H1 (cell line): ENCODE measurements around the gene SEC31A. TPM values are rescaled to one million over a fixed set of nuclear protein-coding genes. Genes with fewer than 3 reads are reported as not detected.
"Not testable (repeated sequence)": the region's sequence is repeated elsewhere in the genome, so short reads cannot be mapped to it uniquely, and the experiment has no call there.

ENCODE experiments used
- CTCF ChIA-PET: fragments of 300-600 bp; sonication (Branson Sonifier 250); formaldehyde crosslinking; loops from one replicate; lab custom pipeline; 2021; ENCODE audit not compliant: partially characterized antibody; lab: Charles Lee
- POLR2A ChIA-PET: fragments of 300-600 bp; sonication (Branson Sonifier 250); formaldehyde crosslinking; loops from one replicate; lab custom pipeline; 2021; ENCODE audit warnings: inconsistent platforms; ENCODE audit not compliant: partially characterized antibody; lab: Charles Lee
- DNase-seq, 2 experiments: peaks; one replicate each; pipeline versions ENCODE4 v3.0.0 to v3.0.0-alpha.2; 2010 to 2022; ENCODE audit warnings: low spot score in 2 of 2, low read depth in 1 of 2, mixed read lengths in 1 of 2
- FAIRE-seq: peaks from 2 replicates; lab custom pipeline; 2011; peaks lifted over from hg19 to GRCh38; lab: Jason Lieb, UNC
- H2AFZ ChIP-seq: 2 replicates; pipeline ENCODE4 v1.8.1; 2012; ENCODE audit warnings: low read length, inconsistent platforms
- H2AK5ac ChIP-seq: 2 replicates; pipeline ENCODE4 v1.6.1; 2013; ENCODE audit warnings: low read depth, low read length
- H2BK120ac ChIP-seq: replicated peaks from 2 replicates; pipeline ENCODE3; 2013; ENCODE audit warnings: low read depth, low read length, inconsistent platforms
- H2BK12ac ChIP-seq: 2 replicates; pipeline ENCODE4 v1.6.1; 2013; ENCODE audit warnings: low read depth, low read length
- H2BK15ac ChIP-seq: 2 replicates; pipeline ENCODE4 v1.6.1; 2013; ENCODE audit warnings: low read length
- H2BK20ac ChIP-seq: 2 replicates; pipeline ENCODE4 v1.6.1; 2013; ENCODE audit warnings: low read length
- H2BK5ac ChIP-seq: 2 replicates; pipeline ENCODE4 v1.6.1; 2013; ENCODE audit warnings: low read depth, low read length
- H3K14ac ChIP-seq: 2 replicates; pipeline ENCODE4 v1.6.1; 2013; ENCODE audit warnings: inconsistent platforms; ENCODE audit not compliant: insufficient read length
- H3K18ac ChIP-seq: 2 replicates; pipeline ENCODE4 v1.6.1; 2013; ENCODE audit warnings: low read length; ENCODE audit errors: extremely low read depth
- H3K23ac ChIP-seq: 2 replicates; pipeline ENCODE4 v1.6.1; 2013; ENCODE audit warnings: inconsistent platforms; ENCODE audit not compliant: insufficient read length
- H3K23me2 ChIP-seq: 2 replicates; pipeline ENCODE4 v1.6.1; 2013; ENCODE audit warnings: low read depth, low read length
- H3K27ac ChIP-seq: 2 replicates; pipeline ENCODE4 v1.6.1; 2011; ENCODE audit warnings: low read depth, low read length, inconsistent platforms
- H3K27me3 ChIP-seq, 4 experiments: replicated peaks in 1 of 4; 1 replicate in 1 of 4; 2 replicates in 3 of 4; pipeline versions ENCODE4 v1.6.1 to v1.8.1; 2011 to 2013; ENCODE audit warnings: low read length in 3 of 4, mild to moderate bottlenecking in 3 of 4, inconsistent platforms in 2 of 4, mixed read lengths in 2 of 4, moderate library complexity in 1 of 4; ENCODE audit not compliant: control insufficient read depth in 3 of 4, insufficient read depth in 3 of 4; ENCODE audit errors: extremely low read depth in 1 of 4
- H3K36me3 ChIP-seq, 4 experiments: 2 replicates each; pipeline versions ENCODE4 v1.6.1 to v1.8.1; 2011 to 2013; ENCODE audit warnings: mild to moderate bottlenecking in 4 of 4, low read length in 3 of 4, moderate library complexity in 2 of 4, control low read depth in 1 of 4, inconsistent platforms in 1 of 4; ENCODE audit not compliant: insufficient read depth in 4 of 4, control insufficient read depth in 2 of 4
- H3K4ac ChIP-seq: replicated peaks from 2 replicates; pipeline ENCODE3; 2013; ENCODE audit warnings: low read length, low read depth, mixed read lengths, inconsistent platforms; ENCODE audit not compliant: insufficient read length
- H3K4me1 ChIP-seq, 4 experiments: replicated peaks in 1 of 4; 1 replicate in 1 of 4; 2 replicates in 3 of 4; pipeline versions ENCODE4 v1.6.1 to v1.8.1; 2011 to 2013; ENCODE audit warnings: low read length in 3 of 4, inconsistent platforms in 2 of 4, mixed read lengths in 1 of 4; ENCODE audit not compliant: insufficient read depth in 4 of 4, control insufficient read depth in 3 of 4
- H3K4me2 ChIP-seq, 2 experiments: 2 replicates each; pipeline versions ENCODE4 v1.6.1 to v1.8.1; 2011 to 2013; ENCODE audit warnings: low read depth in 2 of 2, low read length in 2 of 2, control low read depth in 1 of 2, inconsistent platforms in 1 of 2, mild to moderate bottlenecking in 1 of 2; ENCODE audit not compliant: insufficient read depth in 1 of 2
- H3K4me3 ChIP-seq, 4 experiments: fragments of 200-600, 300-600 bp in 1 of 4; sonication (generic), shearing (Covaris generic), sonication (Bioruptor Twin) in 1 of 4; 2 replicates each; pipeline versions ENCODE4 v1.5.1 to v1.8.1; 2011 to 2016; ENCODE audit warnings: low read length in 4 of 4, low read depth in 3 of 4, control low read depth in 2 of 4, inconsistent platforms in 2 of 4, mild to moderate bottlenecking in 2 of 4, mixed read lengths in 1 of 4, moderate library complexity in 1 of 4; ENCODE audit not compliant: insufficient read depth in 2 of 4; ENCODE audit errors: extremely low read depth in 1 of 4
- H3K56ac ChIP-seq: replicated peaks from 2 replicates; pipeline ENCODE3; 2013; ENCODE audit warnings: low read depth, mild to moderate bottlenecking, mixed read lengths, low read length, inconsistent platforms; ENCODE audit not compliant: insufficient read length
- H3K79me1 ChIP-seq: 2 replicates; pipeline ENCODE4 v1.6.1; 2013; ENCODE audit warnings: low read depth, low read length, control low read depth
- H3K79me2 ChIP-seq, 2 experiments: 2 replicates each; pipeline versions ENCODE4 v1.6.1 to v1.8.1; 2012 to 2013; ENCODE audit warnings: low read length in 2 of 2, mild to moderate bottlenecking in 2 of 2, inconsistent platforms in 1 of 2; ENCODE audit not compliant: insufficient read depth in 2 of 2, control insufficient read depth in 1 of 2
- H3K9ac ChIP-seq, 4 experiments: replicated peaks in 1 of 4; 1 replicate in 1 of 4; 2 replicates in 3 of 4; pipeline versions ENCODE4 v1.6.1 to v1.8.1; 2011 to 2013; ENCODE audit warnings: low read depth in 3 of 4, low read length in 3 of 4, control low read depth in 2 of 4, mild to moderate bottlenecking in 2 of 4, moderate library complexity in 2 of 4, inconsistent platforms in 1 of 4; ENCODE audit errors: extremely low read depth in 1 of 4
- H3K9me3 ChIP-seq, 2 experiments: 2 replicates each; pipeline versions ENCODE4 v1.6.1 to v1.8.1; 2012 to 2013; ENCODE audit warnings: mild to moderate bottlenecking in 2 of 2, moderate library complexity in 2 of 2, control low read depth in 1 of 2, inconsistent platforms in 1 of 2, low read depth in 1 of 2, low read length in 1 of 2, mixed read lengths in 1 of 2; ENCODE audit not compliant: insufficient read depth in 2 of 2
- H4K20me1 ChIP-seq, 2 experiments: replicated peaks in 1 of 2; 2 replicates each; pipeline versions ENCODE3 to v1.8.1; 2011 to 2013; ENCODE audit warnings: inconsistent platforms in 2 of 2, low read length in 2 of 2, mild to moderate bottlenecking in 1 of 2; ENCODE audit not compliant: insufficient read depth in 2 of 2, control insufficient read depth in 1 of 2
- H4K5ac ChIP-seq: 2 replicates; pipeline ENCODE4 v1.6.1; 2013; ENCODE audit warnings: low read length, low read depth, mixed read lengths, inconsistent platforms; ENCODE audit not compliant: insufficient read length
- H4K8ac ChIP-seq: 2 replicates; pipeline ENCODE4 v1.8.0; 2013; ENCODE audit warnings: mild to moderate bottlenecking, moderate library complexity, low read length, inconsistent platforms; ENCODE audit not compliant: insufficient read depth; ENCODE audit errors: extremely low read depth
- H4K91ac ChIP-seq: replicated peaks from 2 replicates; pipeline ENCODE3; 2013; ENCODE audit warnings: low read length, mixed read lengths, inconsistent platforms; ENCODE audit not compliant: insufficient read length
- WGBS, 2 experiments: shearing (Covaris generic) in 1 of 2; methylation state at CpG; one replicate each; pipeline versions ENCODE4 v1.1.6 to v1.1.7; 2013 to 2015; ENCODE audit warnings: low lambda C conversion rate in 2 of 2, mixed read lengths in 2 of 2, inconsistent platforms in 1 of 2, low coverage in 1 of 2, missing lambda C conversion rate in 1 of 2; ENCODE audit not compliant: insufficient replicate concordance in 2 of 2, insufficient coverage in 1 of 2, insufficient read length in 1 of 2; ENCODE audit errors: extremely low coverage in 1 of 2, missing lambda C conversion rate in 1 of 2; 5-methylcytosine and 5-hydroxymethylcytosine counted together
- polyA plus RNA-seq, 7 experiments: library from polyadenylated mRNA; depleted of rRNA in 3 of 7; stranded (reverse) in 5 of 7; unstranded in 2 of 7; fragments of >200 nt in 5 of 7; fragments of 200-250 nt in 2 of 7; gene quantifications; 1 replicate in 5 of 7; 2 replicates in 1 of 7; 4 replicates in 1 of 7; pipeline versions ENCODE4 v1.2.1 to v1.2.3, GENCODE V29; 2011 to 2013; ENCODE audit warnings: missing spikeins in 2 of 7, mixed read lengths in 2 of 7
- total RNA-seq: library from RNA; stranded (reverse); fragmentation: NEBNext Ultra II Directional; extraction: Animal tissue kit (Norgen Biotek cat#: 25700); gene quantifications from 2 replicates; pipeline ENCODE4 v1.2.1, GENCODE V29; 2021

SEC31A gene
- total and polyA plus RNA-seq, 2 of the 8 experiments (the other 6 are each of a cell fraction or from before 2014, with no cell fraction given) = 112 to 125 TPM

DNA sequence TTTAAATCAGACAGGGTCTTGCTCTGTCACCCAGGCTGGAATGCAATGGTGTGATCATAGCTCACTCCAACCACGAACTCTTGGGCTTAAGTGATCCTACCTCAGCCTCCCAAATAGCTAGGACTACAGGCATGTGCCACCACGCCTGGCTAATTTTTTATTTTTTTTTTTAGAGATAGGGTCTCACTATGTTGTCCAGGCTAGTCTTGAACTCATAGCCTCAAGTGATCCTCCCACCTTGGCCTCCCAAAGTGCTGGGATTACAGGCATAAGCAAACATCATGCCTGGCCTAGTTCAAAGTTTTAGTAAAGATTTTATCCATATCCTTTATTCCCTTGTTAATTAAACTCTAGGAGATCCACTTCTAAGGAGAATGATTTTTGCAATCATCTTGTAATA lies 30.5 kb downstream of the SEC31A start:
- H3K23me2 ChIP-seq, H3K4me1 ChIP-seq, H3K4ac ChIP-seq, H4K5ac ChIP-seq, POLR2A ChIA-PET, H3K9me3 ChIP-seq, H2BK120ac ChIP-seq, H4K8ac ChIP-seq, H3K4me2 ChIP-seq, H4K20me1 ChIP-seq, H3K14ac ChIP-seq, H3K4me3 ChIP-seq, H3K79me2 ChIP-seq, H2AFZ ChIP-seq, FAIRE-seq, H2AK5ac ChIP-seq, H2BK15ac ChIP-seq, H4K91ac ChIP-seq, H3K56ac ChIP-seq, H3K23ac ChIP-seq, H3K18ac ChIP-seq, H3K27me3 ChIP-seq, H3K9ac ChIP-seq, H2BK20ac ChIP-seq, H2BK5ac ChIP-seq, H2BK12ac ChIP-seq, H3K27ac ChIP-seq, H3K79me1 ChIP-seq, DNase-seq: not testable (repeated sequence)
- CTCF ChIA-PET = interaction anchor here (1.3 kb wide), 1 partner anchor 400 kb away, joined by 3 read pairs; no protein-coding TSS in a partner anchor
- 84% methylated on average over 2 of the region's 2 CpGs; no CpG with 5 or more reads in 1 of the 2 experiments for WGBS, 2 experiments
- peaks cover 8 to 63% (median 34%) of the 10 kb centered on the region in 4 experiments for H3K36me3 ChIP-seq
